MCF 10A (cell line): Measurements from ENCODE around the gene TMED3. TPM values are rescaled to one million over a fixed set of nuclear protein-coding genes. Genes with fewer than 3 reads are reported as not detected.

ENCODE experiments used
- BruUV-seq: library from RNA; stranded (reverse); fragments of 400-500 nt; replicated peaks from 2 replicates; lab custom pipeline; 2021; lab: Mats Ljungman, UMichigan
- CTCF ChIA-PET: fragments of 300-600 bp; sonication (Branson Sonifier 250); formaldehyde crosslinking; extraction: SDS; loops from one replicate; lab custom pipeline; 2021; ENCODE audit warnings: antibody characterized with exemption, inconsistent platforms; lab: Yijun Ruan, JAX
- POLR2A ChIA-PET: fragments of 300-600, 350-650 bp; sonication (Branson Sonifier 250); formaldehyde crosslinking; extraction: SDS; loops from one replicate; lab custom pipeline; 2020; ENCODE audit warnings: antibody characterized with exemption, inconsistent platforms; lab: Yijun Ruan, JAX
- DNase-seq: peaks from one replicate; pipeline ENCODE4 v3.0.0-alpha.2; 2018; ENCODE audit not compliant: unreplicated experiment
- H3K27ac Mint-ChIP-seq: one replicate; pipeline ENCODE4 v1.8.0; 2022; ENCODE audit warnings: mild to moderate bottlenecking, low read depth, mixed read lengths; ENCODE audit not compliant: unreplicated experiment
- H3K27me3 Mint-ChIP-seq: one replicate; pipeline ENCODE4 v1.8.0; 2022; ENCODE audit warnings: mixed read lengths; ENCODE audit not compliant: insufficient read depth, unreplicated experiment
- H3K36me3 Mint-ChIP-seq: one replicate; pipeline ENCODE4 v1.8.0; 2022; ENCODE audit warnings: mild to moderate bottlenecking, moderate library complexity, mixed read lengths; ENCODE audit not compliant: insufficient read depth, unreplicated experiment
- H3K4me1 Mint-ChIP-seq: one replicate; pipeline ENCODE4 v1.8.0; 2022; ENCODE audit warnings: mixed read lengths; ENCODE audit not compliant: insufficient read depth, unreplicated experiment
- H3K4me3 Mint-ChIP-seq: one replicate; pipeline ENCODE4 v1.8.0; 2022; ENCODE audit warnings: mild to moderate bottlenecking, moderate library complexity, mixed read lengths; ENCODE audit not compliant: unreplicated experiment
- H3K9me3 Mint-ChIP-seq: one replicate; pipeline ENCODE4 v1.8.0; 2022; ENCODE audit warnings: mixed read lengths; ENCODE audit not compliant: unreplicated experiment
- CTCF ChIP-seq: fragments of 200-600 bp; IDR thresholded peaks from one replicate; pipeline ENCODE4 v1.8.0; 2022; ENCODE audit warnings: antibody characterized with exemption, mild to moderate bottlenecking; ENCODE audit not compliant: unreplicated experiment
- intact Hi-C: fragments of 100-400 bp; cut with micrococcal nuclease; formaldehyde crosslinking; loops from 2 replicates; pipeline ENCODE4 v1.14.1; 2022
- total RNA-seq: library from RNA; stranded (reverse); gene quantifications from 2 replicates; pipeline ENCODE4 v1.2.3, GENCODE V29; 2022

Gene TMED3
- total RNA-seq, 1 experiment from 2014 or later, result 70.0 TPM

DNA sequence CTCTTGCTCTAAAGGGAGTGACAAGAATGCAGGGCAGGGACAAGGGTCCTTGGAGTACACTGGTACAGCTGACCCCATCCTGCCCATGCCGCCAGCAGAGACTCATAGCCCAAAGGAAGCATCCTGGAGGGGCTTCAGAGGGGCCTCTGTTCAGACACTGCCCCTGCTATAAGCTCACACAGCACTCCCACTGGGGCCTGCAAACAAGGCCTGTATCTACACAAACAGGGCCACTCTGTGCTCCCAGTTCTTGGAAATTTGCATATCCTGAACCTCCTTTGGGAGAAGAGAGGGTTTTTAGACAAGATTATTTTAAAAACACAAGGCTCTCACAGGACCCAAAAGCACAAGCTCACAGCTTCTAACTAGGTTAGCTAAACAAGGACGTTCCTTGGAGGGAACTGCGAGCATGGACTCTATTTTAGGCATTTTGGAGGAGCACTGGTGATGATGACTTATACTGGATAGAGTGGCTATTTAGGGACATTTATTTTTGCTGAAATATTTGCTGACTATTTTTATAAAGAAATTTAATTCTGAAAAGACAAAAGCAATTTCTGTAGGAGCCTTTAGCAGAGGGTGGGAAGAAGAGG lies 44.8 kb upstream of the TMED3 start:
- no peak for TF ChIP-seq CTCF
- intact Hi-C loops, result no loop called here
- Mint-ChIP-seq H3K36me3 (no peaks in the 10 kb centered on the region), H3K4me1 (no peaks in the 10 kb centered on the region), H3K27me3 (peaks cover 32% of the 10 kb centered on the region), H3K9me3 (no peaks in the 10 kb centered on the region), H3K4me3 (no peak overlapping the region), H3K27ac (no peak overlapping the region)
- ChIA-PET POLR2A (interaction anchor here (0.8 kb wide), 1 partner anchor 45 kb away, joined by 3 read pairs; the partner anchor contains the start of gene TMED3), CTCF (interaction anchor here (1.6 kb wide), 1 partner anchor 31 kb away, joined by 5 read pairs; no protein-coding TSS in a partner anchor)
- DNase-seq, result no peak
- no TSS peak for BruUV-seq

DNA sequence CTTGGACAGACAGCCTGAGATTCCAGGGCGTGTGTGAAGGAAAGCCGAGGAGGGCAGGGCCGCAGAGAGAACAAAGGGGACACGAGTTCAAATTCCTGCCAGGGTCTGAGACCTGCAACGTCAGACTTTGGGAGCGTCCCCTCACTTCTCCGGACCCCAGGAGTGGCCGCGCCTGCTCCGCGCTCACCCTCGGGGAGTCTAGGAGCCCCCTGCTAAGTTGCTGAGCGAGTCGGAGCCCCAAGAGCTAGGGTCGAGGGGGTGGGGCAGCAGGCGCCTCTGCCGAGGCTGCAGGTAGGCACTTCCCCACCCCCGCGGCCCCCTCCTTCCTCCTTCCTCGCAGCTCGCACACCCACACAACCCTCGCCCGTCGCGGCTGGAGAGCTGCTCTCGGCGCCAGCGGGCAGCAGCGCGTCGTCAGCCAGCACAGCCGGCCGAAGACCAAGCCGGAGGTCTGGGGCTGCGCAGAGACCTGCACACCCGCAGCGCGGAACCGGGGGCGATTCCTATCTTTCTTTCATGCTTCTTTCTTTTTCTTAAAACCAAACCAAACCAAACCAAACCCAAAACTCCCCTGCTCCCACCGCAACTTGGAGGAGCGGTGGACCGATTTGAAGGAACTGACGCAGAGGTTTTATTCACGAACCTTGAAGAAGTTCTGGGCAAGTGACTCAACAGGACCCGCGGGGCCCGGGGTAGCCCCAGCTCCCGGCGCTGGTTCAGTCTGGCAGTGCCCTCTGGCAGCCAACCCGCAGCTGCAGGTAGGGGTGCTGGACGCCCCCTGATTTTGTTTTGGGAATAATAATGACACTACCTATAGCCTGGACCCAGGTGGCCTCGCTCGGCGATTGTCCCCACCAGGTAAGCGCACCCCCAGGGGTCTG lies 28.3 kb upstream of the TMED3 start, which contains the start of gene ANKRD34C:
Gene ANKRD34C (plus strand): TSS at position 352 of the 881 bp plus-strand sequence. CDS start 10,563 bp downstream, outside the sequence.
- DNase-seq, result no peak
- intact Hi-C loops, result no loop called here
- no TSS peak for BruUV-seq
- CTCF ChIA-PET, result interaction anchor here (0.6 to 0.7 kb wide), 3 partner anchors 15 to 1234 kb away, joined by 3 read pairs; no protein-coding TSS in a partner anchor
- POLR2A ChIA-PET, result interaction anchor here (0.6 kb wide), 1 partner anchor 10 kb away, joined by 3 read pairs; no protein-coding TSS in a partner anchor
- H3K27ac Mint-ChIP-seq, result no peak within 1 kb of the TSS
- TF ChIP-seq CTCF, result no peak
- no peaks in the 10 kb centered on the region for H3K9me3 Mint-ChIP-seq
- no peaks in the 10 kb centered on the region for H3K4me1 Mint-ChIP-seq
- H3K36me3 Mint-ChIP-seq, result no peaks in the 10 kb centered on the region
- no peak within 1 kb of the TSS for H3K4me3 Mint-ChIP-seq
- H3K27me3 Mint-ChIP-seq, result peaks cover 86% of the 10 kb centered on the region

DNA sequence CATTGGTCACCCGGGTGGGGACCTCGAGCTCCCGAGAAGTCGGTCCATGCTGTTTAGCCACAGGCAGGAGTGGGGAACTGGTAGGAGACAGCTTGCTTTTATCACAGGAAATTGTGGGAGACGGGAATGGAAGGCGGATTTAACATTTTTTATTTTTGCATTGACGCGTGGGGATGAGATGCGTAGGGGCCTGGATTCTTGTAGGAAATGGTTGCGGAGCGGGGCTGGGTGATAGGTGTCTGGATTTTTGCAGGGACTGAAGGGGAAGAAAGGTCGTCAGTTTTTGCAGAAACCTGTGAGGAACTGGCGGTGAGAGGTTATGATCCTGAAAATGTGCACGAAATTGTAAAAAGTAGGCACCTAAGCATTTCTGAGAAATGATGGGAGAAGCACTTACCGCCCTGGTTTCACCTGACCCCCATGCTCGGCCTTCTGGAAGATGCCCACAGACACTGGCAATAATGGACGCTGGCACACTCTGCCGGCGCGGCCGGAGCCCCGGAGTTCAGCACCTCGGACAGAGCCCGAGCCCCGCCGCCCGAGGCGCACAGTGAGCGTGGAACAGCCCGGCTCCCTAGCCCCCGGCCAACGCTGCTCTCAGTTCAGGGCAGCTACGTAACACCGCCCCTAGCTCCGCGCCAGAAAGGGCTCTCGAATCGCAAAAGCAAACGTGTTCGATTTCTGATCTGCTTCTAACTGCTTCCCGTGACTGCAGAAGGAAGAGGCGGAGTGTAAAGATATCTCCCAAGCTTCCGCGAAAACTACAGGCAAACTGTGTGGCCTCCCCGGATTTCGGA lies 27.5 kb upstream of the TMED3 start:
- TF ChIP-seq CTCF, result no peak
- Mint-ChIP-seq H3K27me3 (peaks cover 86% of the 10 kb centered on the region), H3K27ac (no peak overlapping the region), H3K4me1 (no peaks in the 10 kb centered on the region), H3K36me3 (no peaks in the 10 kb centered on the region), H3K4me3 (no peak overlapping the region), H3K9me3 (no peaks in the 10 kb centered on the region)
- DNase-seq, result peak; percentile 30
- ChIA-PET POLR2A (interaction anchor here (0.6 kb wide), 1 partner anchor 11 kb away, joined by 3 read pairs; no protein-coding TSS in a partner anchor), CTCF (interaction anchor here (0.6 to 0.7 kb wide), 2 partner anchors 22 to 1233 kb away, joined by 3 read pairs; no protein-coding TSS in a partner anchor)
- BruUV-seq, result no TSS peak
- intact Hi-C loops, result no loop called here
